GM18909 (cell line): ENCODE results near the gene TPM4.
"Not testable (repeated sequence)": the region's sequence is repeated elsewhere in the genome, so short reads cannot be mapped to it uniquely, and the experiment has no call there.

ENCODE experiments used
- ATAC-seq: cut with Tn5 transposase; IDR thresholded peaks from one replicate; pipeline ENCODE4 v1.9.1; 2021; ENCODE audit warnings: mild to moderate bottlenecking; ENCODE audit not compliant: unreplicated experiment, poor library complexity

TPM4 gene

DNA sequence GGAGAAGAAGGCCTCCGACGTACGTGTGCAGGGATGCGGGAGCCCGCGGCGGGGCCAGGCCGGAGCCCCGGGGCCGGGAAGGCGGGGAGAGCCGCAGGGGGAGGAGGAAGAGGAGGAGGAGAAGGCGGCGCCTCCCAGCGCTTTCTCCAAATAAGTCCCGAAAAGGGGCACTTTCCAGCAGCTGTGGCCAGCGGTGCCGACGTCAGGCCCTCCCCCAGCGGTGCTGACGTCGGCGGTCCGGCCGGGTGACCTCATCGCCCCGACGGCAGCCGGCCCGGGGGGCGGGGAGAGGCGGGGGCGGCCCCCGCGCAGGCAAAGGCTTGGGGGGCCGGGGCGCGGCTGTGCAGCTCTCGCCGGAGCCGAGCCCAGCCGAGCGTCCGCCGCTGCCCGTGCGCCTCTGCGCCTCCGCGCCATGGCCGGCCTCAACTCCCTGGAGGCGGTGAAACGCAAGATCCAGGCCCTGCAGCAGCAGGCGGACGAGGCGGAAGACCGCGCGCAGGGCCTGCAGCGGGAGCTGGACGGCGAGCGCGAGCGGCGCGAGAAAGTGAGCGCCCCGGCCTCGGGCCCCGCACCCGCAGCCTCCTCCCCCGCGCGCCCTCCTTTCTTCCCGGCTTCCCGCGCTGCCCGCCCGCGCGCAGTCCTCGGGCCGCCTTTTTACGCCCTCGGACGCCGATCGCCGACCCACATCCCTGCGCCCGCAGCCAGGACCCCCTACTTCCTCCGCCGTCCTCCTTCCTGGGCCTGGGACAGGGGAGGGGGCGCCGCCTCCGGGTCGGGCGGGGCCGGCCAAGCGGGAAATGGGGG lies at the start of gene TPM4:
Gene TPM4, plus strand, starts transcription at position 342 of the 804 bp plus-strand sequence. Its CDS starts 71 bp downstream, at position 413.
- peak; percentile 69 for ATAC-seq

DNA sequence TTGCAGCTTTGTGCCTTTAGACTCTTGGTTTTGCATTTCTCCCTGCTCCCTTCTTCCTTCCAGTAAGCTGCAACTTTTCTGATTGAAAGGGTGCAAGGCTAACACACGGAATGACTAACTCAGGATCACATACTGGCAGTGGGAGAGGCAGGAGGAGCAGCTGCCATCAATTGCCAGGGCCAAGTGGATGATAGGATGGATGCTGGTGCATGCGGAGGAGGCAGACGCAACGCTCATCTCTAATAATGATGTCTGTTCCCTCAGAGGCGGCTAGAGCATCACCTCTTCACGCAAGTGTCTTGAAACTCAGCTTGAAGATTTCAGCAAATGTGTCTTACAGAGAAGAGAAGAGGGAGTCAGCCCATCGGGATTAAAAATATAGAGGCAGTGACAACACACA lies 49.5 kb upstream of the TPM4 start:
- ATAC-seq: no peak

DNA sequence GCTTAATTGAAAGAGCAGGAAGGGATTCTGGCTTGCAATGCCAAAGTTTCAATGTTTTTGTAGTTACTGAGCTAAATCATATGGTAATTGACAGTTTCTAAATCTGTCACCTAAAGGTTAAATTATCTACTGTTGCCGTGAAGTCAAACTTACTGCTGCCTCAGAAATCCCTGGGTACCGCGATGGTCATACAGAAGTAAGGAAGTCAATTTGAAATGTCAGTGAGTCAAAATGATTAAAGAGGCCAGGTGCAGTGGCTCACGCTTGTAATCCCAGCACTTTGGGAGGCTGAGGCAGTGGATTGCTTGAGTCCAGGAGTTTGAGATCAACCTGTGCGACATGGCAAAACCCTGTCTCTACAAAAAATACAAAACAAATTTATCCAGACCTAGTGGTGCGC lies 48.8 kb upstream of the TPM4 start:
- no peak for ATAC-seq

DNA sequence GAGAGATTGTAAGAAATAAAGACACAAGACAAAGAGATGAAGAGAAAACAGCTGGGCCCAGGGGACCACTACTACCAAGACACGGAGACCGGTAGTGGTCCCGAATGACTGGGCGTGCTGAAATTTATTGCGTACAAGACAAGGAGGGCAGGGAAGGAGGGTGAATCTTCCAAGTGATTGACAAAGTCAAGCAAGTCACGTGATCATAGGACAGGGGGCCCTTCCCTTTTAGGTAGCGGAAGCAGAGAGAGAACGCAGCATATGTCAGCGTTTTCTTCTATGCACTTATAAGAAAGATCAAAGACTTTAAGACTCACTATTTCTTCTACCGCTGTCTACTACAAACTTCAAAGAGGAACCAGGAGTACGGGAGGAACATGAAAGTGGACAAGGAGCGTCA lies 46.1 kb upstream of the TPM4 start:
- ATAC-seq: not testable (repeated sequence)

DNA sequence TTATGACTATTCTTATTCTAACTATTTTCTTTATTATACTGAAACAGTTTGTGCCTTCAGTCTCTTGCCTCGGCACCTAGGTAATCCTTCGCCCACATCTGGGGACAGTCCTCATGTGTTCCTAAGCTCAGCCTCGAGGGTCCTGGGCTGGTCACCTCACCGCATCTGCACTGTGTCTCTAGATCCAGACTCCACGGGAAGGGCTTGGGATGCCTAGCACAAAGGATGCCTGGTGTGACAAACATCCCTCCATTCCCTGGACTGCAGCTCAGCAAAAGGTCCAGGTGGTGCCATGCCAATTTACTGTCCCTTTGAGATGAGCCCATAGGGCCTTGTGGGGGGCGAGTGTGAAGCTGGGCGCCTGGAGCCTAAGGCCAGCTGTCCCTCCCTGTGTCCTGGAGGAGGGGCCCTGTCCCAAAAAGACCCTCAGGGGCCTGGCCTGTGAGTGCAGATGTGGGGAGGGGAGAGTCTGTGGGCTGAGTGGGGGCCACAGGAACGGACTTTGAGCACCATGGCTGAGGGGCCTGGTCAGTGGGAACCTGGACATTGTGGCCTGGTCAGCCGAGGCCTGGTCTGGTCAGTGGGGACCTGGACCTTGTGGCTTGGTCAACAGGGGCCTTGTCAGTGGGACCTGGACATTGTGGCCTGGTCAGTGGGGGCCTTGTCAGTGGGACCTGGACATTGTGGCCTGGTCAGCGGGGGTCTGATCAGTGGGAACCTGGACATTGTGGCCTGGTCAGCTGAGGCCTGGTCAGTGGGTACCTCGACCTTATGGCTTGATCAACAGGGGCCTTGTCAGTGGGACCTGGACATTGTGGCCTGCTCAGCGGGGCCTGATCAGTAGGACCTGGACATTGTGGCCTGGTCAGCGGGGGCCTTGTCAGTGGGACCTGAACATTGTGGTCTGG lies 45.1 kb upstream of the TPM4 start:
- ATAC-seq: no peak

DNA sequence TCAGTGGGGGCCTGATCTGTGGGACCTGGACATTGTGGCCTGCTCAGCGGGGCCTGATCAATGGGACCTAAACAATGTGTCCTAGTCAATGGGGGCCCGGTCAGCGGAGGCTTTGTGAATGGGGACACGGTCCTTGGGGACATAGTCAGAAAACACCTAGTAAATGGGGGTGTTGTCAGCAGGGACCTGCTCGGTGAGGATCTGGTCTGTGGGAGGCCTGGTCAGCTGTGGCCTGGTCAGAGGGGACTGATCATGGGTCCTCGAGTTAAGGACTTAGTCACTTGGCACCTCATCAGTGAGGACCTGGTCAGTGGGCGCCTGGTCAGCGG lies 44.5 kb upstream of the TPM4 start:
- no peak for ATAC-seq

DNA sequence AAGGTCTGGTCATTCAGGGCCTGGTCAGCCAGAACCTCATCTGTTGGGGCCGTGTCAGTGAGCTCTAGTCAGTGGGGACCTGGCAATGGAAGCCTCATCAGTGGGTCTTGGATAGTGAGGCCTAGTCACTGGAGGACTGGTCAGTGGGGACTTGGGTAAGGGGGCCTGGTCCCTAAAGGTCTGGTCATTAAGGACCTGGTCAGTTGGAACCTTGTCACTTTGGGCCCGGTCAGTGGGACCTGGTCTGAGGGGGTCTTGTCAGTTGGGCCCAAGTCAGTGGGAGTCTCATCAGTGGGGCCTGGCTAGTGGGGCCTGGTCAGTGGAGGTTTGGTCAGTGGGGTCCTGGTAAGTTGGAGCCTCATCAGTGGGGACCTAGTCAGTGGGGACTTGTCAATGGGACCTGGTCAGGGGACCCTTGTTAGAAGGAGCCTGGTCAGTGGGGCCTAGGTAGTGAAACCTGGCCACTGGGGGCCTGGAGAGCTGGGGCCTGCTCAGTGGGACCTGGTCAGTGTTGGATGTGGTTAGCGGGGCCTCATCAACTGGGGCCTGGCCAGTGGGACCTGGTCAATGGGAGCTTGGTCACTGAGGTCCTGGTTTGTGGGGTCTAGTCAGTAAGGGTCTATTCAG lies 43.7 kb upstream of the TPM4 start:
- ATAC-seq: no peak

DNA sequence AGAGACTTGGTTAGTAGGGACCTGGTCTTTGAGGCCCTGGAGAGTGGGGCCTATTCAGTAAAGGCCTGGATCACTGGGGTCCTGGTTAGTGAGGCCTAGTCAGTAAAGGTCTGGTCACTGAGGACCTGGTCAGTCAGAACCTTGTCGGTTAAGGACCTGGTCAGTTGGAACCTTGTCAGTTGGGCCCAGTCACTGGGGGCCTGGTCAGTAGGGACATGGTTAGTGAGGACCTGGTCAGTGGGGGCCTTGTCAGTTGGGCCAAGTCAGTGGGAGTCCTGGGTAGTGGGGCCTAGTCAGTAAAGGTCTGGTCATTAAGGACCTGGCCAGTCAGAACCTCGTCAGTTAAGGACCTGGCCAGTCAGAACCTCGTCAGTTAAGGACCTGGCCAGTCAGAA lies 43.2 kb upstream of the TPM4 start:
- no peak for ATAC-seq

DNA sequence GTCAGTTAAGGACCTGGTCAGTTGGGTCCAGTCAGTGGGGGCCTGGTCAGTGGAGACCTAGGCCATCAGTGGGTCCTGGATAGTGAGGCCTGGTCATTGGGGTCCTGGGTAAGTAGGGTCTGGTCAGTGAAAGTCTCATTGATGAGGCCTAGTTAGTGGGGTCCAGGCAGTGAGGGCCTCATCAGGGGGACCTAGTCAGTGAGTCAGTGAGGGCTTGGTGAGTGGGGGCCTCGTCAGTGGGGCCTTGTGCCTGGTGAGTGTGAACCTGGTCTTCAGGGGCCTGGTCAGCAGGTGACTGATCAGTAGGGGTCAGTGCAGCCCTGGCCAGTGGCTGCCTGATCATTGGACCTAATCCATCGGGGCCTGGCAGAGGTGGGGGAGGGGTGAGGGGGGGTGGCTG lies 42.6 kb upstream of the TPM4 start:
- ATAC-seq: no peak

DNA sequence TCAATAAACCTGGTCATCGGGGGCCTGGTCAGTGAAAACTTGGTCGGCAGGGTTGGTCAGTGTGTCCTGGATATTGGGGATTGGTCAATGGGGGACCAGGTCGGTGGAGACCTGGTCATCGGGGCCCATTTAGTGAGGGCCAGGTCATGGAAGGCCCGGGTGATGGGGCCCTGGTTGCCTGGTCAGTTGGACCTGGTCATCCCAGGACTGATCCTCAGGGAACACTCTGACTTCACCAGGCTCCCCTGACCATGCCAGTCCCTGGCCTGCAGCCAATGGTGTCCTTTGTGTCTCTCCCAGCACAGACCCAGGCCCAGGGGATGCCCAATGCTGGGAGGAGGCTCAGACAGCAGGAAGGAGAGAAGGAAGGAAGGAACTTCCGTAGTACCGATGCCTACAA lies 42.1 kb upstream of the TPM4 start:
- no peak for ATAC-seq

DNA sequence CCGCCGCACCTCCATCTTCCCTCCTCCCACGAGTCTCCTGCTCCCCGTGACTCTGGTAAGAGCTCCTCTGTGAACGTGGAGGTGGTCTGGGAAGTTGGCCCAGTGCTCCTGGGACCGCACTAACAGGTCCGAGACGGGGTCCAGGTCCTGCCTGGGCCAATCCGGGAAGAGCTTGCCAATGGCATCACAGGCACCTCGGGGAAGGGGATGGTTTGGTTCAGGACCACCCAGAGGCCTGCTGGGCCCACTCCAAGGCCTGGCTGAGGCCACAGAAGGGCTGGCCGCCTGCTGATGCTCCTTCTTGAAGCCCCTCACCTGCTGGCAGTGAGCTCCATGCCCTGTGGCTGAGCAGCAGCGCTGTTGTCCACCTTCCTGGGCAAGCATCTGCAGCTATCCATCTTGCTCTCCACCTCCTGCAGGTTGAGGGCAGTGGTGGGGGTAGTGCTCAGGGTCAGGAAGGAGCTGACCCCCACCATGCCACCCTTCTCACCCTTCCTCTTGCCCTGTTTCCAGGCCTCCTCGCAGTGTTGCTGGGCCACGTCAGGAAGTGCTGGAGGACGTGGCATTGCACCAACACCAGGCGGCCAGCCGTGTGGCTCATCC lies 41.2 kb upstream of the TPM4 start:
- ATAC-seq: no peak

DNA sequence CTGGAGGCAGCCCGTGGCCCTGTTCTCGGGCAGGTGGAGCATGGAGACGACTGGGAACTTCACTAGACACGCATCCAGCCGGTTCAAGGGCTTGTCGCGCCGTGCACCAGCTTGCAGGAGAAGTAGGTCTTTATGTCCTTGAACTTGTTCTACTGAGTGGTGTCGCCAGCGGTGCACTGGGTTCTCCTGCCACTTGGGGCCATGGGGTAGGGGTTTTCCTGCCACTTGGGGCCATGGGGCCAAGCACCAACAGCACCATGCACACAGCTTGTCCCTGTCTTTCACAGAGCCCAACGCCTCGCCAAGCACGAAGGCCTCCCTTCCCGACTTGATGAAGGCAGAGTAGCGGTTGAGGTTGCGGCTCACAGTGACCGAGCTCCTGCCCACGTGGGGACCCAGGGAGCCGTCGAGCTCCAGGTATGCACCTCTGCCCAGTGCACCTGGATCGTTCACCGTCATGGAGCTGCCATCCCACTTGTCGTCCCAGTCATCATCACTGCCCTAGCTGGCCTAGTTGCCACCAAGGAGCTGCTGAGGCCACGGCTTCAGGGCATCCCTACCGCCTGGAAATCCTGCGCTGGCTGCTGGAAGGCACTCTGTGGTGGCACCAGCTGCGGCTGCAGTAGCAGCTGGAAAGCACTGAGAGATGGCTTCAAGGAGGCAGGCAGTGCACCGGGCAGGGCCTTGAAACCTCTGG lies 40.5 kb upstream of the TPM4 start:
- no peak for ATAC-seq

DNA sequence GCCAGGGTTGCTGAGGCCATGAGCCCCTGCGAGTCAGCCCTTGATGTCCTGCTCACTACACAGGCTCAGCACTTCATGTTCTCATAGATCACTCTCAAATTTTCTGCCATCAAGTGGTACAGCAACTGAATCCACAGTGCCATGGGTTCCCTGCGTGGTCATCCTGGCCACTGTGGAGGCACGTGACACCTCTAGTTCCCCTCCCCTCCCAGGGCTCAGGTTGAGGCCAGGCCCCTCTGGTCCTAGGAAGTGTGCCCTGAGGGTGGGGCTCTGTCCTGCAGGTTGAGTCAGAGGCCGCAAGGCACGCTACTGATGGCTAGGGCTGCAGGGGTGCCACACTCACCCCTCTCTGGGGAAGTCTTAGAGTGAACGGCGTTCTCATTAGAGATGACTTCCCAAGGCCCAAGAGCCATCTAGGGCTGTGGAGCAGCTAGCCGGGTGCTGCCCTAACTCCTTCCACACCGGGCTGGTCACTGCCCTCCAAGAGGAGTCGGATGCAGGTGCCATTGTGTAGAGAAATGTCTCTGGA lies 39.8 kb upstream of the TPM4 start:
- ATAC-seq: no peak

DNA sequence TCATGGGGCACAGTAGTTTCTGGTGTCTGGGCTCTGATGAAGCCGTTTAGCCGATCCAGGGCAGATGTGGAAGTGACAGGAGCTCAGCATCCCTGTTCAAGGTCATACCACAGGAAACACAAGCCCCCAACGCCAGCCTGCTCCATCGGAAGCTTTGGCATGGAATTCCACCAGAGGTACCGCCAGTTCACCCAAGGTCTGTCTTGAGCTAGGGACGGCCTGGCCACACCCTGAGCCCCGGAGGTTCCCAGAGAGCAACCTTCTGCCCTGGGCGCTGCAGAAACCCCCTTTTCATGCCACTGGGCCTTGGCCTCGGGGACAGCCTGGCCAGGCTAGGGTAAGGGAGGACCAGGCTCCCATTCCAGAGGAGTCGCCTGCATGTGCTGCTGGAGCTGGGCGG lies 39.4 kb upstream of the TPM4 start:
- ATAC-seq: no peak

DNA sequence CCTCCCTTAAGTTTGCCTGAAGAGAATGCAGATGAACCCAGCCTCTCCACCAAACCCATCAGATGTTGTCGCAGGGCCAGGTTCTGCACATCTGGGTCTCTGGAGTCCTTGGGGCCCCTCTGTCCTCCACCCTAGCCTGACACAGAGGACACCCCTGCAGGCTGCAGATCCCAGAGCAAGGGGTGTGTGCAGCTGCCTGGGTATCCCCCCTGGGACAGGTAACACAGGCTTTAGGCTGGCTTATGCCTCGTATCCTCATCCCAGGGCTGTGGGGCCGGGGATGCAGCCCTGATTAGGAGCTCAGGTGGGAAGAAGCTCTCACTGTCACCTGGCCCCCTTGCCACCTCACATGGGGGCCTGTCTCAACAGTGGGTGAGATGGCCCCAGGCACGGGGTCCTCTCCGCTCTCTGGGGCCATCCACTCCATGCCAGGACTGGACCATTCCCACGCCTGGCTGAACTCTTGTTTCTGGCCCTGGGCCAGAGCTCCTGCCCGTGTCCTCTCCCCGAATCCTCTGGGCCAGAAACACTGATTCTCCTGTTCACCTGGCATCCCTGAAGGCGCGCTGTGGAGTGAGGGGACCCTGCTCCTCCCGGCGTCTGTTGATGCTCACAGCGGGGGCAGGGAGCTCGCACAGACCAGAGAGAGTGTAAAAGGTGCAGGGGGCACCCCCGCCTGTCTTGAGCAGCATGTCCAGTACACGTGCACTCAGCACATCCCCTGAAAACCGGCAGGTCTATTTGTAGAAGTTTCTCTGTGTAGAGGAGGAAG lies 38.7 kb upstream of the TPM4 start:
- no peak for ATAC-seq

DNA sequence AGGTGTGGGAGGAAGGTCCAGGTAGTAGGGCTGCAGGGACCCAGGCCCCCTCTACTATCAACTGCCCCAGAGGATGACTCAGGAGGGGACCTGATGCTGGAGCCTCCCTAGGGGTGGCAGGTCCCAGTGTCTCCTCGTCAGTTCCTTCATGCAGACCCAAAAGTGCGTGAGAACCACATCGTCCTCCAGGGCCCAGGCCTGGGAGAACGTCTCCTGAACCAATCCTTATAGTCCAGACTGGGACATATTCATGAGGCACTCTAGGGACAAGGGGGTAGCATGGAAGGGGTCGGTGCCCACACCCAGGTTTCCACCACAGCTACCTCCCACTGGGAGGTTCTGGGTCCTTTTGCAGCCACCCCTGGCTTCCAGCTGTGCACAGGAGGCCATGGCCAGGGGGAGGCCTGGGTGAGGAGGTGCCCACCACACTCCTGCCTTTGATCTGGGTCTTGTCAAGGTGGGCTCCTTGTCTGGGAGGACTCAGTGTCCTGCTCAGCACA lies 38.0 kb upstream of the TPM4 start:
- no peak for ATAC-seq

DNA sequence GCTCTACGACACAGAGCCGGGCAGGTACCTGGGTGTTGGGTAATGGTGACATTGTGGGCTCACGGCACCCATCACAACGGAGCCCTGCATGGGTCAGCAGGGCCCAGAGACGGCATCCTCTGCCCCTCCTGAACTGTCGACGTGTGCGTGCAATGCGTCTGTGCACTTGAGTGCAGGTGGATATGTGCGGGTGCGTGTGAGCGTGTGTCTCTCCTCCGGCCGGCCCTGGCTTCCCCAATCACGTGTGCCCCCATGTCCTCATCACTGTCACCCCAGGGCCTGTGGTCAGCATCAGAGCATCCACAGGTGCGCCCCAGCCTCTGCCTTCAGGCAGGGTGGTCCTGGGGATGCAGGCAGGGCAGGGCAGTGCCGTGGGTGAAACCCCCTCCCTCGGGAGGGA lies 37.2 kb upstream of the TPM4 start:
- no peak for ATAC-seq

DNA sequence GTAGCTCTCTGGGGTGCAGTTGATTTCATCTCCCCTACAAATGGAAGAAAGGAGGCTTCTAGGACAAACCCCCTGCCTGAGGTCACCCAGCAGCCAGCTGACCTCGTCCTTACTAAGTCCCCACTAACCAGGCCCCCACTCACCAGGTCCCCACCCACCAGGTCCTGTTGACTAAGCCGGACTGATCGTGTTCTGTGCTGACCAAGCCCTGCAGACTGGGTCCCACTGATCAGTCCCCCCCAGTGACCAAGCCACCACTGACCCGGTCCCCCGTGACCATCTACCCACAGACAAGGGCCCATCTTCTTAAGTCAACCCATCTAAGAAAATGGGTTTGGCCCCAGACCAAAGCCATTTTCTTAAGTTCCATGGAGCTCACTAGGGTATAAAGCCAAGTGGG lies 36.8 kb upstream of the TPM4 start:
- ATAC-seq: no peak

DNA sequence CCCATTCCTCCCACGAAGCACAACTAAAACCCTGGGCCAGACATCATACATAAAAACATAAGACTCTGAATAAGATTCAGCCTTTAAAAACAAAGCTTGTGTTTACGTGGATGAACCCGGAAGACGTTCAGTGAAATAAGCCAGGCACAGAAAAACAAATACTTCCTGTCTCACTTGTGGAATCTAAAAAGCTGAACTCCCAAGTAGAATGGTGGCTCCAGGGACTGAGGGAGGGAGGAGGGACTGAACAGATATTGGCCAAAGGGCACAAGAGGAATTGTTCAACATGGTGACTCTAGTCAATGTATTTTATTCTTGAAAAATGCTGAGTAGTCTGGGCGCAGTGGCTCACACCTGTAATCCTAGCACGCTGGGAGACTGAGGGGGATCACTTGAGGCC lies 35.7 kb upstream of the TPM4 start:
- ATAC-seq: no peak
